Left ventricle myocardium inferior (tissue), 1 donor: ENCODE results near the gene MSH2. TPM values are rescaled to one million over a fixed set of nuclear protein-coding genes. Genes with fewer than 3 reads are reported as not detected.

Experiments used
- DNase-seq: peaks from one replicate; pipeline ENCODE4 v3.0.0-alpha.2; 2020
- H3K27ac ChIP-seq: fragments of 200-600 bp; replicated peaks from 2 replicates; pipeline ENCODE4 v1.8.0; 2021
- H3K27me3 ChIP-seq: fragments of 200-600 bp; 2 replicates; pipeline ENCODE4 v1.8.0; 2021; ENCODE audit warnings: low read depth
- H3K36me3 ChIP-seq: fragments of 200-600 bp; 2 replicates; pipeline ENCODE4 v1.8.0; 2021
- H3K4me1 ChIP-seq: fragments of 200-600 bp; 2 replicates; pipeline ENCODE4 v1.8.0; 2021
- H3K4me3 ChIP-seq: fragments of 200-600 bp; 2 replicates; pipeline ENCODE4 v1.8.0; 2021; ENCODE audit warnings: mild to moderate bottlenecking, moderate library complexity
- H3K9me3 ChIP-seq: fragments of 200-600 bp; replicated peaks from 2 replicates; pipeline ENCODE4 v1.8.0; 2021
- CTCF ChIP-seq: fragments of 200-600 bp; IDR thresholded peaks from 2 replicates; pipeline ENCODE4 v1.8.0; 2021; ENCODE audit warnings: antibody characterized with exemption, mild to moderate bottlenecking, borderline replicate concordance
- intact Hi-C: fragments of 100-400 bp; cut with micrococcal nuclease; formaldehyde crosslinking; loops from one replicate; pipeline ENCODE4 v1.11.0; 2022
- microRNA-seq: library from miRNA; unstranded; fragments of <30 nt; microRNA quantifications from one replicate; pipeline ENCODE4 v1.2.0, GENCODE V29; 2020
- total RNA-seq: library from RNA; stranded (reverse); fragmentation: NEBNext Ultra II Directional; extraction: Animal tissue kit (Norgen Biotek cat#: 25700); gene quantifications from one replicate; pipeline ENCODE4 v1.2.1, GENCODE V29; 2021
- donor health status: DM: no; HTN: yes; CAD: no; lungs with severe emphysema.

The MSH2 gene
- total RNA-seq, 1 donor from 2014 or later, result 14.8 TPM

GRCh38 chr2:47525167-47525566 lies 122.2 kb downstream of the MSH2 start:
- Histone ChIP-seq H3K36me3 (no peaks in the 10 kb centered on the region), H3K4me1 (peaks cover 17% of the 10 kb centered on the region), H3K4me3 (no peak overlapping the region), H3K27me3 (peaks cover 19% of the 10 kb centered on the region), H3K9me3 (no peaks in the 10 kb centered on the region), H3K27ac (no peak overlapping the region)
- DNase-seq, result no peak
- intact Hi-C loops, result no loop called here
- TF ChIP-seq CTCF, result no peak

GRCh38 chr2:47528455-47528854 lies 125.5 kb downstream of the MSH2 start:
- H3K4me3 ChIP-seq, result no peak overlapping the region
- TF ChIP-seq CTCF, result no peak
- intact Hi-C loops, result no loop called here

GRCh38 chr2:47528874-47529273 lies 125.9 kb downstream of the MSH2 start:
- Histone ChIP-seq H3K9me3 (no peaks in the 10 kb centered on the region), H3K4me1 (peaks cover 25% of the 10 kb centered on the region), H3K4me3 (no peak overlapping the region), H3K27me3 (no peaks in the 10 kb centered on the region), H3K36me3 (no peaks in the 10 kb centered on the region), H3K27ac (no peak overlapping the region)
- DNase-seq, result no peak
- TF ChIP-seq CTCF, result no peak
- intact Hi-C loops, result no loop called here

More at GRCh38 chr2:47528455-47528854, 125.5 kb downstream of the MSH2 start:
- H3K36me3 ChIP-seq, result no peaks in the 10 kb centered on the region
- H3K4me1 ChIP-seq, result peaks cover 25% of the 10 kb centered on the region
- no peak overlapping the region for H3K27ac ChIP-seq
- no peaks in the 10 kb centered on the region for H3K27me3 ChIP-seq
- no peaks in the 10 kb centered on the region for H3K9me3 ChIP-seq
- DNase-seq, result no peak

GRCh38 chr2:47530105-47530760 lies 127.3 kb downstream of the MSH2 start:
- H3K36me3 ChIP-seq, result no peaks in the 10 kb centered on the region
- H3K4me1 ChIP-seq, result peaks cover 25% of the 10 kb centered on the region
- intact Hi-C loops, result no loop called here
- no peaks in the 10 kb centered on the region for H3K27me3 ChIP-seq
- no peak for TF ChIP-seq CTCF
- no peaks in the 10 kb centered on the region for H3K9me3 ChIP-seq
- no peak overlapping the region for H3K27ac ChIP-seq
- no peak overlapping the region for H3K4me3 ChIP-seq
- DNase-seq, result no peak

GRCh38 chr2:47531378-47532042 lies 128.6 kb downstream of the MSH2 start:
- H3K4me1 ChIP-seq, result peaks cover 25% of the 10 kb centered on the region
- no peak for DNase-seq
- intact Hi-C loops, result no loop called here
- H3K27ac ChIP-seq, result peak overlapping the region; percentile 38
- H3K9me3 ChIP-seq, result no peaks in the 10 kb centered on the region
- no peaks in the 10 kb centered on the region for H3K27me3 ChIP-seq
- H3K36me3 ChIP-seq, result no peaks in the 10 kb centered on the region
- no peak for TF ChIP-seq CTCF
- no peak overlapping the region for H3K4me3 ChIP-seq

Small RNA genes within 50 kb of the gene (microRNA-seq; reads per million reads assigned to microRNA genes)
- not detected for gene MIR559

Other genes with a start within 250 kb of the MSH2 start
- not detected for gene STPG4, start 247.8 kb upstream of the MSH2 start, total RNA-seq
- 491 TPM for gene CALM2, start 226.6 kb upstream of the MSH2 start, total RNA-seq
- gene EPCAM, start 33.8 kb upstream of the MSH2 start, total RNA-seq, result not detected
- 0.16 TPM for gene KCNK12, start 167.8 kb downstream of the MSH2 start, total RNA-seq